SK-N-SH (cell line): ENCODE data around the gene MOB1A. TPM values are rescaled to one million over a fixed set of nuclear protein-coding genes. Genes with fewer than 3 reads are reported as not detected.

Experiments
- CTCF ChIA-PET: fragments of 300-600, 350-600 bp; formaldehyde crosslinking; extraction: SDS; loops from one replicate; lab custom pipeline; 2021; lab: Yijun Ruan, JAX
- POLR2A ChIA-PET: fragments of 350-600 bp; sonication (Branson Sonifier 250); formaldehyde crosslinking; extraction: SDS; loops from one replicate; lab custom pipeline; 2020; ENCODE audit warnings: antibody characterized with exemption, inconsistent platforms; lab: Yijun Ruan, JAX
- DNase-seq: peaks from one replicate; pipeline ENCODE4 v3.0.0; 2012
- H2AFZ ChIP-seq: fragments of 200-600 bp; sonication (generic); 2 replicates; pipeline ENCODE4 v1.8.1; 2016; ENCODE audit warnings: antibody characterized with exemption, mild to moderate bottlenecking, low read depth
- H3F3A ChIP-seq: fragments of 200-600 bp; sonication (generic); replicated peaks from 2 replicates; pipeline ENCODE3; 2016; ENCODE audit warnings: antibody characterized with exemption, mild to moderate bottlenecking; ENCODE audit not compliant: insufficient read depth
- H3K27ac ChIP-seq, 2 experiments: fragments of 200-500 bp in 1 of 2; fragments of 200-600 bp in 1 of 2; sonication (Bioruptor generic) in 1 of 2; sonication (generic), shearing (Covaris generic) in 1 of 2; 2 replicates each; pipeline versions ENCODE4 v1.5.1 to v1.6.1; 2014 to 2016; ENCODE audit warnings: low read depth in 2 of 2, inconsistent platforms in 1 of 2, low read length in 1 of 2, mild to moderate bottlenecking in 1 of 2, mixed read lengths in 1 of 2
- H3K27me3 ChIP-seq: fragments of 200-600 bp; sonication (generic), shearing (Covaris generic); 2 replicates; pipeline ENCODE4 v1.6.1; 2016; ENCODE audit warnings: mixed run types; ENCODE audit not compliant: insufficient read depth
- H3K36me3 ChIP-seq, 2 experiments: fragments of 200-500 bp in 1 of 2; fragments of 200-600 bp in 1 of 2; sonication (Bioruptor generic) in 1 of 2; sonication (generic) in 1 of 2; replicated peaks in 1 of 2; 2 replicates each; pipeline versions ENCODE3 to v1.5.1; 2014 to 2016; ENCODE audit warnings: low read length in 1 of 2, mild to moderate bottlenecking in 1 of 2; ENCODE audit not compliant: insufficient read depth in 2 of 2, control insufficient read depth in 1 of 2
- H3K4me1 ChIP-seq, 2 experiments: fragments of 200-500 bp in 1 of 2; fragments of 200-600 bp in 1 of 2; sonication (Bioruptor generic) in 1 of 2; sonication (generic), shearing (Covaris generic) in 1 of 2; 2 replicates each; pipeline versions ENCODE4 v1.5.1 to v1.6.1; 2014 to 2016; ENCODE audit warnings: low read depth in 1 of 2, low read length in 1 of 2, mixed run types in 1 of 2; ENCODE audit not compliant: insufficient read depth in 2 of 2, control insufficient read depth in 1 of 2
- H3K4me2 ChIP-seq: fragments of 200-600 bp; sonication (generic), shearing (Covaris generic); 2 replicates; pipeline ENCODE4 v1.6.1; 2017; ENCODE audit warnings: mixed run types
- H3K4me3 ChIP-seq, 2 experiments: fragments of 200-500 bp in 1 of 2; fragments of 200-600 bp in 1 of 2; sonication (Bioruptor generic) in 1 of 2; sonication (generic), shearing (Covaris generic) in 1 of 2; 2 replicates each; pipeline versions ENCODE4 v1.5.1 to v1.8.1; 2014 to 2016; ENCODE audit warnings: low read depth in 2 of 2, inconsistent platforms in 1 of 2, low read length in 1 of 2, mild to moderate bottlenecking in 1 of 2, mixed read lengths in 1 of 2, moderate library complexity in 1 of 2
- H3K79me2 ChIP-seq: fragments of 200-600 bp; sonication (generic); 2 replicates; pipeline ENCODE4 v1.8.1; 2017; ENCODE audit warnings: mild to moderate bottlenecking; ENCODE audit not compliant: insufficient read depth
- H3K9ac ChIP-seq: fragments of 200-600 bp; sonication (generic); 2 replicates; pipeline ENCODE4 v1.6.1; 2017; ENCODE audit warnings: mixed run types
- H3K9me2 ChIP-seq: fragments of 200-600 bp; sonication (generic); 2 replicates; pipeline ENCODE4 v1.6.1; 2017; ENCODE audit warnings: mixed run types
- H3K9me3 ChIP-seq: fragments of 200-600 bp; sonication (generic); 2 replicates; pipeline ENCODE4 v1.6.1; 2017; ENCODE audit warnings: mixed run types, mild to moderate bottlenecking, moderate library complexity
- H4K20me1 ChIP-seq: fragments of 200-600 bp; sonication (generic); 2 replicates; pipeline ENCODE4 v1.6.1; 2017; ENCODE audit warnings: mild to moderate bottlenecking, mixed run types; ENCODE audit not compliant: insufficient read depth
- ELF1 ChIP-seq: IDR thresholded peaks from 2 replicates; pipeline ENCODE4 v1.4.0; 2012
- EP300 ChIP-seq, 2 experiments: IDR thresholded peaks; 2 replicates each; pipeline versions ENCODE4 v1.4.0 to v1.6.1; 2012; ENCODE audit warnings: borderline replicate concordance in 1 of 2, low read depth in 1 of 2, low read length in 1 of 2
- EZH2phosphoT487 ChIP-seq: fragments of 200-600 bp; sonication (generic); IDR thresholded peaks from 2 replicates; pipeline ENCODE4 v1.6.1; 2017; ENCODE audit warnings: low read depth, mixed run types, mild to moderate bottlenecking, antibody characterized with exemption, moderate library complexity, borderline replicate concordance
- IRF3 ChIP-seq: fragments of 150-350 bp; IDR thresholded peaks from 2 replicates; pipeline ENCODE4 v1.6.1; 2016; ENCODE audit warnings: mild to moderate bottlenecking, low read depth, low read length
- MEF2A ChIP-seq: IDR thresholded peaks from 2 replicates; pipeline ENCODE4 v1.4.0; 2012; ENCODE audit warnings: low read depth, borderline replicate concordance
- MXI1 ChIP-seq: IDR thresholded peaks from 2 replicates; pipeline ENCODE4 v1.6.1; 2012; ENCODE audit warnings: mild to moderate bottlenecking, low read depth, low read length, improper control_type of control experiment
- POLR2AphosphoS5 ChIP-seq: IDR thresholded peaks from 2 replicates; pipeline ENCODE4 v1.6.1; 2012; ENCODE audit warnings: low read depth, low read length
- RAD21 ChIP-seq: IDR thresholded peaks from 2 replicates; pipeline ENCODE4 v1.6.1; 2012; ENCODE audit warnings: mild to moderate bottlenecking, low read length
- RCOR1 ChIP-seq: fragments of 150-350 bp; IDR thresholded peaks from 2 replicates; pipeline ENCODE4 v1.6.1; 2017; ENCODE audit warnings: antibody characterized with exemption, low read length
- REST ChIP-seq: IDR thresholded peaks from 2 replicates; pipeline ENCODE4 v1.6.1; 2012; ENCODE audit warnings: mild to moderate bottlenecking, low read depth, low read length, moderate library complexity
- RXRA ChIP-seq: IDR thresholded peaks from 2 replicates; pipeline ENCODE4 v1.4.0; 2012; ENCODE audit warnings: low read depth, mild to moderate bottlenecking, borderline replicate concordance
- SIN3A ChIP-seq: IDR thresholded peaks from 2 replicates; pipeline ENCODE4 v1.6.1; 2012; ENCODE audit warnings: low read depth, mild to moderate bottlenecking, low read length, moderate library complexity, borderline replicate concordance
- TCF12 ChIP-seq: IDR thresholded peaks from 2 replicates; pipeline ENCODE4 v1.4.0; 2012
- YY1 ChIP-seq: IDR thresholded peaks from 2 replicates; pipeline ENCODE4 v1.4.0; 2012; ENCODE audit warnings: low read depth, mild to moderate bottlenecking
- WGBS: methylation state at CpG from one replicate; pipeline ENCODE4 v1.1.6; 2017; ENCODE audit warnings: low lambda C conversion rate; 5-methylcytosine and 5-hydroxymethylcytosine counted together
- polyA plus RNA-seq, 3 experiments: library from polyadenylated mRNA; depleted of rRNA; stranded (reverse); fragments of >200 nt; gene quantifications; 2 replicates each; pipeline ENCODE4 v1.2.3, GENCODE V29; 2012

The MOB1A gene
- polyA plus RNA-seq, 1 of the 3 experiments (the other 2 are of a cell fraction) = 15.3 TPM

GRCh38 chr2:74199871-74200305 lies 21.2 kb upstream of the MOB1A start:
- peak overlapping the region; percentile 99 for H3K4me2 ChIP-seq

GRCh38 chr2:74199275-74199701 lies 20.6 kb upstream of the MOB1A start:
- Histone ChIP-seq H3K36me3 (peaks cover 0 to 12% of the 10 kb centered on the region in 2 experiments), H4K20me1 (peaks cover 52% of the 10 kb centered on the region), H3K4me1 (peaks cover 5 to 18% of the 10 kb centered on the region in 2 experiments; a peak in 3 of 4 replicates), H3K9me3 (no peaks in the 10 kb centered on the region), H3F3A (peaks cover 4% of the 10 kb centered on the region), H3K27ac (peak overlapping the region; percentile 86 to 97; a peak in 3 of 4 replicates), H3K9me2 (no peaks in the 10 kb centered on the region), H3K79me2 (peaks cover 52% of the 10 kb centered on the region), H2AFZ (no peak overlapping the region), H3K4me2 (peak overlapping the region; percentile 99), H3K27me3 (no peaks in the 10 kb centered on the region), H3K9ac (peak overlapping the region; percentile 99), H3K4me3 (peak overlapping the region; percentile 64 to 82)
- no peak for DNase-seq
- POLR2A ChIA-PET = interaction anchor here (0.7 to 2.8 kb wide), 12 partner anchors 8 to 909 kb away, joined by 3 to 24 read pairs (median 4); partner anchors contain the start of genes MOB1A and STAMBP
- CTCF ChIA-PET = interaction anchor here (0.7 to 2.3 kb wide), 17 partner anchors 8 to 371 kb away, joined by 3 to 9 read pairs (median 4); partner anchors contain the start of genes BOLA3, MOB1A and STAMBP
- WGBS = under 1% methylated on average over 17 of the region's 20 CpGs
- TF ChIP-seq IRF3 (no peak), ELF1 (no peak), RAD21 (no peak), POLR2AphosphoS5 (no peak), YY1 (no peak), SIN3A (no peak), REST (no peak), MEF2A (no peak), RXRA (no peak), RCOR1 (no peak)

More at GRCh38 chr2:74199871-74200305, 21.2 kb upstream of the MOB1A start:
- Histone ChIP-seq H2AFZ (no peak overlapping the region; the same call in 1 of the 2 replicates), H3K9ac (peak overlapping the region; percentile 99), H3K9me3 (no peaks in the 10 kb centered on the region), H3K36me3 (peaks cover 0 to 17% of the 10 kb centered on the region in 2 experiments), H3F3A (peaks cover 4% of the 10 kb centered on the region), H3K27ac (peak overlapping the region; percentile 86 to 97; a peak in 2 of 4 replicates), H4K20me1 (peaks cover 58% of the 10 kb centered on the region), H3K9me2 (no peaks in the 10 kb centered on the region), H3K79me2 (peaks cover 58% of the 10 kb centered on the region), H3K4me3 (peak overlapping the region; percentile 64 to 82), H3K27me3 (no peaks in the 10 kb centered on the region), H3K4me1 (peaks cover 5 to 18% of the 10 kb centered on the region in 2 experiments; a peak in 3 of 4 replicates)
- CTCF ChIA-PET = interaction anchor here (1.0 to 2.3 kb wide), 7 partner anchors 8 to 192 kb away, joined by 3 to 9 read pairs (median 4); partner anchors contain the start of gene MOB1A
- DNase-seq = no peak
- 25% methylated on average over 8 of the region's 8 CpGs for WGBS
- POLR2A ChIA-PET = interaction anchor here (0.7 to 2.8 kb wide), 5 partner anchors 8 to 910 kb away, joined by 3 to 24 read pairs (median 6); partner anchors contain the start of gene MOB1A
- no peak for TF ChIP-seq TCF12
- TF ChIP-seq EZH2phosphoT487 = no peak
- TF ChIP-seq MXI1 = peak; percentile 59; the same call in 1 of the 2 replicates
- no peak for TF ChIP-seq REST
- TF ChIP-seq EP300 (IDR thresholded peaks at IDR 0.05; ENCODE audit: borderline replicate concordance in 1 of 2, low read depth in 1 of 2, low read length in 1 of 2) = no peak
- no peak for TF ChIP-seq SIN3A
